GM12878 (cell line): Measurements from ENCODE around the gene PROCA1. TPM values are rescaled to one million over a fixed set of nuclear protein-coding genes. Genes with fewer than 3 reads are reported as not detected.

Experiments used
- BCLAF1 ChIP-seq: fragments of 450-650 bp; IDR thresholded peaks from 2 replicates; pipeline ENCODE4 v1.6.1; 2017; ENCODE audit warnings: antibody characterized with exemption, mild to moderate bottlenecking, moderate library complexity
- EP300 ChIP-seq, 2 experiments: fragments of 150-350 bp in 1 of 2; IDR thresholded peaks; 2 replicates each; pipeline ENCODE4 v1.6.1; 2011 to 2012; ENCODE audit warnings: low read depth in 2 of 2, low read length in 2 of 2, borderline replicate concordance in 1 of 2, improper control_type of control experiment in 1 of 2, inconsistent platforms in 1 of 2; ENCODE audit not compliant: control insufficient read depth in 1 of 2
- FOXM1 ChIP-seq: IDR thresholded peaks from 2 replicates; pipeline ENCODE4 v1.6.1; 2012; ENCODE audit warnings: low read depth, mild to moderate bottlenecking, inconsistent platforms, low read length, moderate library complexity
- HDAC6 ChIP-seq: fragments of 200-600 bp; sonication (generic); IDR thresholded peaks from one replicate; pipeline ENCODE4 v1.8.0; 2017; ENCODE audit warnings: antibody characterized with exemption; ENCODE audit not compliant: unreplicated experiment
- JUND ChIP-seq: IDR thresholded peaks from 2 replicates; pipeline ENCODE4 v1.6.1; 2012; ENCODE audit warnings: low read depth, mild to moderate bottlenecking, low read length, improper control_type of control experiment, moderate library complexity
- NR2C1 ChIP-seq: fragments of 450-650 bp; IDR thresholded peaks from 2 replicates; pipeline ENCODE4 v1.6.1; 2017; ENCODE audit warnings: antibody characterized with exemption, mild to moderate bottlenecking, moderate library complexity
- PAX8 ChIP-seq: fragments of 450-650 bp; IDR thresholded peaks from 2 replicates; pipeline ENCODE4 v1.6.1; 2017; ENCODE audit warnings: mild to moderate bottlenecking, moderate library complexity
- POLR2AphosphoS5 ChIP-seq: IDR thresholded peaks from 2 replicates; pipeline ENCODE4 v1.6.1; 2011; ENCODE audit warnings: mild to moderate bottlenecking, low read length, inconsistent platforms
- RAD21 ChIP-seq: IDR thresholded peaks from 2 replicates; pipeline ENCODE4 v1.6.1; 2011; ENCODE audit warnings: mild to moderate bottlenecking, low read depth, low read length, moderate library complexity; ENCODE audit not compliant: insufficient read depth
- RB1 ChIP-seq: fragments of 450-650 bp; formaldehyde crosslinking; IDR thresholded peaks from 2 replicates; pipeline ENCODE4 v1.6.1; 2017; ENCODE audit warnings: mild to moderate bottlenecking, borderline replicate concordance
- RFX5 ChIP-seq: IDR thresholded peaks from 2 replicates; pipeline ENCODE4 v1.6.1; 2011; ENCODE audit warnings: low read depth, low read length, improper control_type of control experiment
- SMAD1 ChIP-seq: fragments of 450-650 bp; IDR thresholded peaks from 2 replicates; pipeline ENCODE4 v1.6.1; 2018; ENCODE audit warnings: mild to moderate bottlenecking, low read depth; ENCODE audit not compliant: partially characterized antibody
- TAF1 ChIP-seq: IDR thresholded peaks from 2 replicates; pipeline ENCODE4 v1.6.1; 2011; ENCODE audit warnings: mild to moderate bottlenecking, low read depth, low read length, borderline replicate concordance
- TCF12 ChIP-seq: IDR thresholded peaks from 2 replicates; pipeline ENCODE4 v1.6.1; 2011; ENCODE audit warnings: low read depth, mild to moderate bottlenecking, low read length
- YY1 ChIP-seq: IDR thresholded peaks from 2 replicates; pipeline ENCODE4 v1.6.1; 2011; ENCODE audit warnings: low read depth, mild to moderate bottlenecking, low read length
- ZBTB40 ChIP-seq: fragments of 450-650 bp; IDR thresholded peaks from 2 replicates; pipeline ENCODE4 v1.6.1; 2016; ENCODE audit warnings: mild to moderate bottlenecking, moderate library complexity, borderline replicate concordance
- ZNF384 ChIP-seq: IDR thresholded peaks from 2 replicates; pipeline ENCODE4 v1.6.1; 2012; ENCODE audit warnings: low read depth, mild to moderate bottlenecking, low read length, improper control_type of control experiment, borderline replicate concordance
- polyA plus RNA-seq, 11 experiments: library from polyadenylated mRNA; depleted of rRNA in 4 of 11; unstranded in 6 of 11; stranded (reverse) in 5 of 11; fragments of >200 nt; fragmentation: Nextera tagmentation in 4 of 11; fragmentation: Illumina TruSeq in 1 of 11; extraction: Ambion mirVana in 4 of 11; extraction: Trizol in 1 of 11; gene quantifications; 1 replicate in 1 of 11; 2 replicates in 10 of 11; pipeline versions ENCODE4 v1.2.1 to v1.2.3, GENCODE V29; 2011 to 2016; ENCODE audit warnings: inconsistent platforms in 2 of 11, missing spikeins in 2 of 11, low read depth in 1 of 11
- total RNA-seq, 4 experiments: library from RNA; depleted of rRNA in 3 of 4; stranded (reverse); fragments of >200 nt in 3 of 4; fragmentation: Illumina TruSeq in 1 of 4; extraction: Trizol in 1 of 4; gene quantifications; 2 replicates each; pipeline versions ENCODE4 v1.2.1 to v1.2.3, GENCODE V29; 2013 to 2021

PROCA1 gene
- total and polyA plus RNA-seq, 10 of the 15 experiments (the other 5 are each of a cell fraction or from before 2014, with no cell fraction given), result 0.35 to 4.8 (median 1.4) TPM

GRCh38 chr17:28737770-28738679 is 26.3 kb upstream of the PROCA1 start (continued):
- TF ChIP-seq SMAD1, result peak; percentile 39
- no peak for TF ChIP-seq FOXM1
- TF ChIP-seq RB1, result no peak
- TF ChIP-seq EP300 (IDR thresholded peaks at IDR 0.05; ENCODE audit: borderline replicate concordance in 1 of 2, control insufficient read depth in 1 of 2, low read depth in 2 of 2, low read length in 2 of 2), result peak; percentile 45 to 73; a peak in 3 of 4 replicates
- no peak; the same call in 1 of the 2 replicates for TF ChIP-seq ZBTB40
- peak; percentile 93 for TF ChIP-seq TAF1
- 0 out of 2 replicates have a peak, but pooled peaks have one; percentile 11 for TF ChIP-seq TCF12
- TF ChIP-seq NR2C1, result peak; percentile 64
- TF ChIP-seq JUND, result 0 out of 2 replicates have a peak, but pooled peaks have one; percentile 7
- no peak for TF ChIP-seq ZNF384
- TF ChIP-seq PAX8, result peak; percentile 77; the same call in 1 of the 2 replicates
- TF ChIP-seq YY1, result 0 out of 2 replicates have a peak, but pooled peaks have one; percentile 42
- no peak for TF ChIP-seq HDAC6
- no peak for TF ChIP-seq RFX5
- TF ChIP-seq RAD21, result no peak
- TF ChIP-seq BCLAF1, result no peak
- peak; percentile 95 for TF ChIP-seq POLR2AphosphoS5
